ENCODE measurements around the gene ARHGEF40.
A peak's percentile ranks its signal among the peaks of the same experiment; 100 is the strongest.

ARHGEF40 gene

DNA sequence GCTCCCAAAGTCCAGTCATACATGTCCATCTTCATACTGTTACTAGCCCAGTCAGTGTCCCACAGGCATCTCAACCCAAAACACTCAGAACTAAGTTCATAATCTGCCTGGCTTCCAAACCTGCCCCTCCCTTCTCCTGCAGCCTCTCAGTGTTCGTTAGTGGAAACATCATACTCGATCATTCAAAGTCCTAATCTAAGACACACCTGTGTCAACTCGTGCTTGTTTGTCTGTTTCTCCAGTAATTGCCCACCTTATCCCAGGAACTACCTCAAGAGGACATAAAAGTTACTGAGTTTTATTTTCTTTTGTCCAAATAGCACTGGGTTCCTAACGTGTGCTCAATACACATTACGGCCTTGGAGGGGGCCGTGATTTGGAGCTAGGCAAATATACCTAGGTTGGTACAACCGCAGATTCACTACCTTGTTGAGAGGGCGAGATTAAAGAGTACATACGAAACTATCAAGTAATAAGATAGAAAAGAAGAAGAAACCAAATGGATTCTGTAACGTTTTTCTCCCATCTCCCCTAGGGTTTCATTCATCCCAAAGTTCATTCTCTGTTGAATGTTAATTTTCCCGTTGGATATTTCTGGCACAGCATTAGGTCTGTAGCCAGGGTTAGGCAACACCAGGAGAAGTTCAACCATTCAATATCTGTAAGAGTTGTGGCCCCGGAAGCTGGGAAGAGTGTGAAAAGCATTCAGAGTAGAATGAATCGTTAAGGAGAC is 9.3 kb upstream of the ARHGEF40 start:
- no peak for DNase-seq

DNA sequence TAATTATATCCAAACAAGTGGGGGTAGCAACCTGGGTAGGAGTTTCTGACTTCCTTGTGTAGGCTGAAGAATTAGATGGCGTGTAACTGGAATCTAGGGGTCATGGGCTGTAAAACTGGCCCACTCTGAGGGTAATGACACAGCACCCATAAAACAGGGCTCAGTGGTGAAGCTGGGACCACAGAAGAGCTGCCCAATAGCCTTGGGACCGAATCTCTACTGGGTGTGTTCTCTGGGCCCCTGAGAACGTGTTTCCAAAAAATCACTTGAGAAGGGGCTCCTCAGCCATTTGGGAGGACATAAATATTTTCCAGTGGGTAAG is 8.8 kb upstream of the ARHGEF40 start:
- no peak for DNase-seq

DNA sequence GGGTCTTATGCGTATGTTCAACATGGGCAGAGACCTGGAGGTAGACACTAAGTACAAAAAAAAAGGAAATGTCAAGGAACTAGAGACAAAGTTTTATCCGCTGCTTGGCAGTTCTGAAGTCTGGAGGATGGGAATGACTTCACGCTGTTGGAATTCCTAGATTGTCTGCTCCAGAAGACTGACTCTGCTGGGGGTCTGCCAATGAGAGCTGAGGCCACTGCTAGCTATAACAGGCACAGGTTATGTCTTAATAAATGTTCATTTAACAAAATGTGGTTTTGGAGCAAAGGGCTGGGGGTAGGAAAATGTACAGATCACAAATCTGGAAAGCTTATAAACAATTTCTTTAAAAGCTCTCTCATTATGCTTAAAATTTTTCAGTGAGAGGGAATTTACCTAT is 6.6 kb upstream of the ARHGEF40 start:
- no peak for DNase-seq

DNA sequence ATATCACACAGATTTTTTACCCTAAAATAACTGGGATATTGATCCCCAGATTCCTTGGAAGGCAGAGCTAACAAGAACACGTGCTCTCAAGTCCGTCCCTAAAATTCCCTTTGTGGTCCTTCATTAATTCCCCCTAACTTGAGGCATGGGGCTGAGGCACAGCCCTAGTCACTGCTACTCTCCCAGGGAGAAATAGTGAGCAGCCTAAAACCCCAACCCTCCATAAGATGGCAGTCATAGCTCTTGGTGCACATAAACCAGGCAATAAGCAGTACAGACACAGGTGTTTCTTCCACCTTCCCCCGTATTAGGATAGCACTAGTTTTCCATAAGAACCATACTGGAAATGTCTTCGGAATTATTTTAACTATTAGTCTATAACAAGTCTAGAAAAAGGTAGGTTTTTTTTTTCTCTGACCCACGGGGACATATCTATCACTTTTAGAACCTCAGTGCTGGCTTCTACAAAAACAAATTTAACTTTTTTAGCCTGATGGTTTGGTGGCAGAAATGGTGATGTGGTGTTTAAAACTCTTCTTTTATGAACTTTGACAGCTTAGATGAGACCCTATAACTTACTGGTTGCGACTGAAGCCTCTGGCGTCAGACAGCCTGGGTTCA is 3.1 kb upstream of the ARHGEF40 start:
- DNase-seq: no peak

DNA sequence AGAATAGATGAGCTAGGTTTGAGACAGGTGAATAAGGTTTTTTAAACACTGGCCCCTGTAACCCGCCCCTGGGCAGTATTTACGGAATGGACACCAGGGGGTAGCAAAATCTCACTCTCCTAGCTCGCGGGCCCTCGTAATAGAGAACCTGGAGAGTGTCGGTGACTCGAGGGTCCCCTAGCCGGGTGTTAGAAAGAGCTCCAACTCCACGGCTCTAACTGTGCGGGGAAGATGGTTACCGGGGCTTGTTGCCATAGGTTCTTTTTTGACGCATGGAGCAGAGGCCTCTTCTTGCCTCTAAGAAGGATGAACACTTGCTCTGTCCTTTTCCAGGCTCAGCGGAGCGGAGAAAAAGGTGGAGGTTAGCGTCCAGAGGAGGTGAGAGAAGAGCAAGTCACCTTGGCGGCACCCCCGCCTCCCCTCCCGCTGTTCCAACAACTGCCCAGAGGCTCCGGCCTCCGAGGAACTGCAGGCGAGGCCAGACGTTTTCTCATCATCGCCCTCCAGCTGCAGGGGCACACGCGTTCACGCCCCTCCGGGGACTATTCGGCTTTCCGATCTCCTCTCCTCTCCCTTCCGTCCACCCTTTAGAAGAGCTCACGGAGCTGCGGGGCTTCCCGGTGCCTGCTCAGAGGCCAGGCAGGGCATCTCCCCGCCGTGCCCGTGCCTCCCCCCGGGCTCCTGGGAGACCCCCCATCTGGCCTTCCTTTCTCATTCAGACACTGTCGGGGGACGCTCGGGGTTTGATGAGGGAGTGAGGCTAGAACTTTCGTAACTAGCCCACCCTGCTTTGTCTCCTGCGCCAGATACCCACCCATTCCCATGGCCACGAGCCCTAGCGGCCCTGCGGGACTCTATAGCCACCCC is 1.4 kb upstream of the ARHGEF40 start:
- no peak for DNase-seq

DNA sequence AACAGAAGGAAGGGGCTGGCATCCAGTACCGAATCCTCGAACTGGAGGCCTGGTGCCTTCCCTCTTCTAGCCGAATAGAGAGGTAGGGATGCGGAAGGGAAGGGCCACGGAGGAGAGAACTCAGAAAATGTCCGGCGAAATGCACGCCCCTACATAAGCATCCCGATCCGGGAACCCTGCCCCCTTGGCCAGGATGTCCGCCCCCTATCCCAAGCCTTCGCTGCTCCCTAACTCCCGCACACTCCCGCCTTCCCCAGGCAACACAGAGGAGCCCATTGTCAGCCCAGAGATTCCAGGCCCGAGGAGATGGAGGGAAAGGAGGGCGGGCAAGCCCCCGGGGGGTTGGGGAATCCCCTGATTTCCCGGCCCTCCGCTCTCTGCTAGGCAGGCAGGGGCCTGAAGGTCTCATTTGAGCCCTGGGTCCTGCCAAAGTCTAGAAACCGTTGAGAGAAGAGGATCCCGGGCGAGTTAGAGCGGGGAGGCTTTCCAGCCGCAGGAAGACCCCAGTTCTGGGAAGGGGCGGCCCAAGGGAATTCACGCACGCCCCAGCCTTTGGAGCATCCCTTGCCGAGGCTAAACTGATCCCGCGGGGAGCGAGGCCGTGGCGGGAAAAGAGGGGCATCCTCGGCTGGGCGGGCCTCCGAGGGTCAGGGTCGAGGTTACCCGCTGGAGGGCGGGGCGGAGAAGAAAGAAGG is 569 bp upstream of the ARHGEF40 start:
- no peak for DNase-seq

DNA sequence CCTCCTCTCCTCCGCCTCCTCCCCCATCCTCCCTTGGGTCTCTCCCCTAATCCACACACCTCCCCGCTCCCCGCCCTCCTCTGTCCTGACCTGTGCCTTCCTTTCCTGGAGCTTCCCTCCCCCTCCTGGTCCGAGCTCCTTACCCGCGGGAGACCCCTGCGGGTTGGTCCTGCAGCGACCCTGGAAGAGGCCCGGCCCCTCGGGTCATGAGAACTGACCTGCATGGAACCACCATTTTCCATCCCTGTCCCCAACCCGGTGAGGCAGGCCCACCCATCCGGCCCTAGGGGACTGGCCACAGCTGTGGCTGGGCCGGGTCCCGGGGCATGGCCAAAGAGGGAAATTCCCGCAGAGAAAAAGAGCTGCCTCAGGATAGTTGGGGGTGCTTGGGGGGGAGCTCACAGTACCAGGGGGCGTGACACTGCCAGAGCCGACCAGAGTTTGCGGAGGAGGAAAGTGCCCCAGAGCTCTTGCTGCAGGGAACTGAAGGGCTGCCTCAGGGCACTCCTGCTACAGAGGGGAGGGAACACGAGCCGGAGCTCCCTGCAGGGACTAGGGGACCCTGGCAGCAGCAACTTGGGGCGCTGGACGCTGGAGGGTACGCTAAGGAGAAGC is 613 bp downstream of the ARHGEF40 start:
- no peak for DNase-seq

DNA sequence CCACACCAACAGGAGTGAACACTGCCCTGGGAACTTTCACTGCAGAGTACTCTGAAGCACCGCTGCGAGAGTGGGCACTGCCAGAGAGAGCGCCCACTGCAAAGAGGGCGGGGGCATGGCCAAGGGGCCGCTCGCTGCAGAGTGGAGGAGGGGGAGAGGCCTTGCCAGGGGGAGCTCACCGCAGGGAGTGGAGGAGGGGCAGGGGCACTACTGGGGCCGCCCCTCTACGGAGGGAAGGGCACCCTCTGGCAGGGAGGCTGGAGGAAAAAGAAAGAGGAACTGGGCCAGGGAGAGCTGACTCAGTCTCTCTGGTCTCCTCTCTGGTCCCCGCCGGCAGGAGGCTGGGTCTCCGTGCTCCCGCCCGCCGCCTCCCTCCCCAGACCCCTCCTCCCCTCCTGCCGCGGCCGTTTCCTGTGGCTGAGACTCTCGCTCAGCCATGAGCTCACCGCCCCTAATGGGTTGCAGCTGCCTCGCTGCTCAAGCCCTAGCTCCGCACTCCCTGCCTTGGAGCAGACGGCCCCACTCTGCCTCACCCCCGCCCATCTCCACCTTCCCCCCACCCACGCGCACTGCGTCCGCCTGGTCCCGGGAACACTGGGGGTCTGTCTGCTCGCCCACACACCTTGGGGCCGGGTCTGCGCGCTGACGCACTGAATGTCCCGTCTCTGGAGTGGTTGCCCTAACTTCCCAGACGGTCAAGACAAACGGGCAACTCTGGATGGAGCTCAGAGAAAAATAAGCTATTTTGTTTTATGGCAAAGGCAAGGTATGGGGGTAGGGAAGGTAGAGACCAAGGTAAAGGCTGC is 1.3 kb downstream of the ARHGEF40 start:
- peak; percentile 28 for DNase-seq

DNA sequence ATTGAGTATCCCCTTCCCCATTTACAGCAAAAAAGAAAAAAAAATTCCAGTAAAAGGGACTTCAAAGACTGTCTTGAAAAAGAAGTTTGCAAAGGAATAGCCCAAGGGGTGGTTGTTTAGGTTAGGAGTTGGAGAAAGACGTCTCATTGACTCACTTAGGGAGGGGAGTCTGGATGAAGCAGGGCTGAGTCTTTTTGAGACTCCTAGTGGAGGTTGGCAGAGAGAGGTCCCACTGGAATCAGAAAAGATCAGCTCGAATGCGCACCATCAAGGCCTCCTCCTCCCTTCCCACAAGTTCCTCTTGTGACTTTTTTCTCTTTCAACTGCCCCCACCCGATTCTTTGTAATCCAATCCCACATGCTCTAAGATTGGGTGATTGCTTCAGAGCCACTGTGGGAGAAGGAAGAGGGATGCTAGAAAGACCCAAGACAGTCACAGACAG is 1.9 kb downstream of the ARHGEF40 start:
- DNase-seq: no peak

DNA sequence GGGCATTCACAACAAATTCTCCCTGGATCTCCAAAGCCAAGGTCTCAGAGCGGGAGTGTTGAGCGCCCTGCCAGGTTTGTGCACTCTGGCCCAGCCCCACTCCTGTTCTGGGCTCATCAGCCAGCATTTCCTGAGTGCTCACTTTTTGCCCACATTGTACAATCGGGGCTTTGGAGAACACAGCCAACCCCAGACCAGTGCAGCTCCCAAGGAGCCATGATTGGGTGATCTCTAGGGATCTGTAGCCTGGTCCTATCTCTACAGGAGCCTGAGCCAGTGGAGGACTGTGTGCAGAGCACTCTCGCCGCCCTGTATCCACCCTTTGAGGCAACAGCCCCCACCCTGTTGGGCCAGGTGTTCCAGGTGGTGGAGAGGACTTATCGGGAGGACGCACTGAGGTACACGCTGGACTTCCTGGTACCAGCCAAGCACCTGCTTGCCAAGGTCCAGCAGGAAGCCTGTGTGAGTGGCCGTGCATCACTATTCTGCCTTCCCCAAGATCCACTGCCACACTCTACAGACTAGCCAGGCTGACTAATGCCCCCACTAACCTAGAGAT is 2.8 kb downstream of the ARHGEF40 start:
- no peak for DNase-seq

DNA sequence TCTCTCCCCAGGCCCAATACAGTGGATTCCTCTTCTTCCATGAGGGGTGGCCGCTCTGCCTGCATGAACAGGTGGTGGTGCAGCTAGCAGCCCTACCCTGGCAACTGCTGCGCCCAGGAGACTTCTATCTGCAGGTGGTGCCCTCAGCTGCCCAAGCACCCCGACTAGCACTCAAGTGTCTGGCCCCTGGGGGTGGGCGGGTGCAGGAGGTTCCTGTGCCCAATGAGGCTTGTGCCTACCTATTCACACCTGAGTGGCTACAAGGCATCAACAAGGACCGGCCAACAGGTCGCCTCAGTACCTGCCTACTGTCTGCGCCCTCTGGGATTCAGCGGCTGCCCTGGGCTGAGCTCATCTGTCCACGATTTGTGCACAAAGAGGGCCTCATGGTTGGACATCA is 3.8 kb downstream of the ARHGEF40 start:
- DNase-seq: no peak

DNA sequence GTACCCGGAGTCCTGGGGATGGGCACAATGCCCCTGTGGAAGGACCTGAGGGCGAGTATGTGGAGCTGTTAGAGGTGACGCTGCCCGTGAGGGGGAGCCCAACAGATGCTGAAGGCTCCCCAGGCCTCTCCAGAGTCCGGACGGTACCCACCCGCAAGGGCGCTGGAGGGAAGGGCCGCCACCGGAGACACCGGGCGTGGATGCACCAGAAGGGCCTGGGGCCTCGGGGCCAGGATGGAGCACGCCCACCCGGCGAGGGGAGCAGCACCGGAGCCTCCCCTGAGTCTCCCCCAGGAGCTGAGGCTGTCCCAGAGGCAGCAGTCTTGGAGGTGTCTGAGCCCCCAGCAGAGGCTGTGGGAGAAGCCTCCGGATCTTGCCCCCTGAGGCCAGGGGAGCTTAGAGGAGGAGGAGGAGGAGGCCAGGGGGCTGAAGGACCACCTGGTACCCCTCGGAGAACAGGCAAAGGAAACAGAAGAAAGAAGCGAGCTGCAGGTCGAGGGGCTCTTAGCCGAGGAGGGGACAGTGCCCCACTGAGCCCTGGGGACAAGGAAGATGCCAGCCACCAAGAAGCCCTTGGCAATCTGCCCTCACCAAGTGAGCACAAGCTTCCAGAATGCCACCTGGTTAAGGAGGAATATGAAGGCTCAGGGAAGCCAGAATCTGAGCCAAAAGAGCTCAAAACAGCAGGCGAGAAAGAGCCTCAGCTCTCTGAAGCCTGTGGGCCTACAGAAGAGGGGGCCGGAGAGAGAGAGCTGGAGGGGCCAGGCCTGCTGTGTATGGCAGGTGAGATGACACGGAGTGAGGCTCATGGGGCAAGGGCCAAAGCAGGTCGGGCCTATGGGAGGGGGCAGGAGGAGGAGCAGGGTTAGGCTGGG is 4.5 kb downstream of the ARHGEF40 start:
- no peak for DNase-seq

DNA sequence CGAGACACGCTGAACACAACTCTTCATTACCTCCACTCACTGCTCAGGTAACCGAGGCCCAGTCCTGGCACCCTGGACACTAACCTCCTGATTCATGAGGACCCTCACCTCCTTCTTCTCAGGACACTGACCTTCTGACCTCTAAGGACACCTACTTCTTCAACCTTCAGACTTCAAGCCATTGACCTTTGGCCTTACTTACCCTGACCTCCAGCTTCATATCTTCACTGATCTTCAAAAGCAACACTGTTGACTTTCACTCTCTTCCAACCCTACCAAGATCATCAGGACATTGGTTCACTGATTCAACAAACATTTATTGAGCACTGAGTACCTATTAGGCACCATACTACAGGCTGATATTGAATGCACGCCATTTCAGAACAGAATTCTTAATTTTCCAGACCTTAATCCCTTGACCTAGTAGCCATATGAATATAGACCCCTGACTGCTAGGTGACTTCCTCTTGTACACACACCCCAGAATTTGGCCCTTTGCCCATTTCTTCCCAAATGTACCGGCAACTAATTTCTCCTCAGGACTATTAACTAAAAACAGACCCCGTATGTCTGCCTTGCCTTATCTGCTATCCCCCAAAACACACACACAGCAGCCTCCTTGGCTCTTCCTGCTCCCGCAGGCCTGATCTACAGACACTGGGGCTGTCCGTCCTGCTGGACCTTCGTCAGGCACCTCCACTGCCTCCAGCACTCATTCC is 5.8 kb downstream of the ARHGEF40 start:
- no peak for DNase-seq

DNA sequence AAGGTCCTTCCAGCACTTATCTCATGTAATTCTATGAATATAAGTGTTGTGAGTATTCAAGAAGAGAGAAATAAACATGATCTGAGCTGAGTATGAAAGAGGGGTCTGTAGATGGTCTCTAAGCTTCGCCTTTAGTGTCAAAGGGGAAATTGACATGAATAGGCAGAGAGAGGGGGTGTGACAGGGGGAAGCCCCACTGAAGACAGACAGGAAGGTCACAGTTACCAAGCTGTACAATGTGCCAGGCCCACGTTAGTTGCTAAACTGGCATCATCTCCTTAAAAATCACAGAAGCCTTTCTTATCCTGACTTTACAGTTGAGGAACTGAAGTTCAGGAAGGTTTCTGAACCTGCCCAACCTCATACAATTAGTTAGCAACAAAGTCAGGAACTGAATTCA is 7.6 kb downstream of the ARHGEF40 start:
- DNase-seq: no peak

DNA sequence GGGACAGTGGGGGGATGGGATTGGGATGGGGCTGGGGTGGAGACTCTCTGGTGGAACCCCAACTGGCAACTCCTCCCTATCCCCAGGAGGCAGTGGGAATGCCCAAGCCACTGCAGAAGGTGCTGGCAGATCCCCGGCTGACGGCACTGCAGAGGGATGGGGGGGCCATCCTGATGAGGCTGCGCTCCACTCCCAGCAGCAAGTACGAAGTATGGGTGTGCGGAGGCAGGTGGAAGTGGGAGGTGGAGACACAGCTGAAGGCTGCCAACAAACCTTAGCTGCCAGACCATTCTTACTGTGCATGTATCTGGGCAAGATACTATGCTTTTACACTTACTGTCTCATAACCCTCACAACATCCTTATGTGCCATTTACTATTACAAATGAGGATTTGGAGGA is 8.2 kb downstream of the ARHGEF40 start:
- DNase-seq: no peak

DNA sequence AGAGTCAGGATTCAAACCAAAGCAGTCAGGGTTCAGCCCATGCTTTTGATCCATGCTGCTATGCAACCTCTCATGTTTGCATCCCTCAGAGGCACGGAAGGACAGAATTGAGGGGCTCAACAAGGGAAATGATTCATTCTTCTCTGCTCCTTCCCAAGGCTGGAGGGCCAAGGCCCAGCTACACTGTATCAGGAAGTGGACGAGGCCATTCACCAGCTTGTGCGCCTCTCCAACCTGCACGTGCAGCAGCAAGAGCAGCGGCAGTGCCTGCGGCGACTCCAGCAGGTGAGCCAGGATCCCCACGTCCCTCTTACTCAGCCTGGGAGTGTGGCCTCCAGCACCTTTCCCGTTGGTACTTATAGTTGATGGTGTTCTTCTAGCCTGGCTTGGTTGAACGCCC is 8.6 kb downstream of the ARHGEF40 start:
- no peak for DNase-seq

DNA sequence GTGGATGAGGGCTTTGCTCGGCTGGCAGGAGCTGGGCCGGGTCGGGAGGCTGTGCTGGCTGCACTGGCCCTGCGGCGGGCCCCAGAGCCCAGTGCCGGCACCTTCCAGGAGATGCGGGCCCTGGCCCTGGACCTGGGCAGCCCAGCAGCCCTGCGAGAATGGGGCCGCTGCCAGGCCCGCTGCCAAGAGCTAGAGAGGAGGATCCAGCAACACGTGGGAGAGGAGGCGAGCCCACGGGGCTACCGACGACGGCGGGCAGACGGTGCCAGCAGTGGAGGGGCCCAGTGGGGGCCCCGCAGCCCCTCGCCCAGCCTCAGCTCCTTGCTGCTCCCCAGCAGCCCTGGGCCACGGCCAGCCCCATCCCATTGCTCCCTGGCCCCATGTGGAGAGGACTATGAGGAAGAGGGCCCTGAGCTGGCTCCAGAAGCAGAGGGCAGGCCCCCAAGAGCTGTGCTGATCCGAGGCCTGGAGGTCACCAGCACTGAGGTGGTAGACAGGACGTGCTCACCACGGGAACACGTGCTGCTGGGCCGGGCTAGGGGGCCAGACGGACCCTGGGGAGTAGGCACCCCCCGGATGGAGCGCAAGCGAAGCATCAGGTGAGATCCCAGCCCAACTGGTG is 11.5 kb downstream of the ARHGEF40 start:
- DNase-seq: no peak

DNA sequence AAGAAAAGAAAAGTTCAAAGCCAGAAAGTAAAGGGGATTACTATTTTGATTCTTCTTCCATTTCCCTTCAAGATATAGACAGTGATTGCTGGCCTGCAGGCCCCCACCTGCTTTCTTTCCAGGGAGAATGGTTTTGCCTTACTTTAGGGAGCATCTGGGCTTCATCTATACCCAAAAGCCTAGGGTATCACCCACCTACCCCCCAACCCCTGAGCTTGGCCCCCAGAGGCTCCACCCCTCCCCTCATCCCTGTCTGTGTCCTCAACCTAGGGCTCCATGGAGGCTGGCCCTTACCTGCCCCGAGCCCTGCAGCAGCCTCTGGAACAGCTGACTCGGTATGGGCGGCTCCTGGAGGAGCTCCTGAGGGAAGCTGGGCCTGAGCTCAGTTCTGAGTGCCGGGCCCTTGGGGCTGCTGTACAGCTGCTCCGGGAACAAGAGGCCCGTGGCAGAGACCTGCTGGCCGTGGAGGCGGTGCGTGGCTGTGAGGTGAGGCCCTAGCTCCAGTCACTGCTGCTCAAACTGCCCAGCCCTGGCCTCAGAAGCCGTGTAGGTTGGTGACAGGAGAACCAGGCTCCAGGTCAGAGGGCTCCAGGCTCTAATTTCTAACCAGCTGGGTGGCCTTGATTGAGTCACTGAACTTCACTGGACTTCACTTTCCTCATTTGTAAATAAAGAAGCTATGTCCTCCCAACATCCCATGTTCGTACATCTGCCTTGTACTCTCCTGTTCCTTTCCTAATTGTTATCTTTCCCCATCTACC is 13.6 kb downstream of the ARHGEF40 start:
- DNase-seq: no peak

DNA sequence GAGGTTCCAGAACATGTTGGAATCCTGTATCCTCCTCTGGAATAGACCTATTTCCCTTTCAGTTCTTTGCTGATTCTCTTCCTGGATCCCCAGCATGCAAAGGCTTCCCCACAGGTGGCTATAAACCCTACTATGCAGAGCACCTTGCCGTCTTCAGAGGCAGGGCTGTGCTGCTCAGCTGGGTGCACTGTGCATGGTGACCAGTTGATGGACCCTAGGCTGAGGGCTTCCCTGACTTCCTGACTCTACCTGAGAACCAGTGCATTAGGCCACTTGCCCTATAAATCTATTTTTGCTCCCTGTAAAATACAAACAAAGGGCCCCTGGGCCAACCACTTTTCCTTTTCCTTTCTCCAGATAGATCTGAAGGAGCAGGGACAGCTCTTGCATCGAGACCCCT is 14.3 kb downstream of the ARHGEF40 start:
- no peak for DNase-seq

Data from activated gamma-delta T cell (primary cell).